GM12872 (cell line): Measurements from ENCODE around the gene ADNP.

ENCODE experiments used
- CTCF ChIP-seq: IDR thresholded peaks from 3 replicates; pipeline ENCODE4 v1.5.1; 2011; ENCODE audit warnings: low read depth, mild to moderate bottlenecking, low read length, moderate library complexity; ENCODE audit not compliant: insufficient read depth

Gene ADNP

DNA sequence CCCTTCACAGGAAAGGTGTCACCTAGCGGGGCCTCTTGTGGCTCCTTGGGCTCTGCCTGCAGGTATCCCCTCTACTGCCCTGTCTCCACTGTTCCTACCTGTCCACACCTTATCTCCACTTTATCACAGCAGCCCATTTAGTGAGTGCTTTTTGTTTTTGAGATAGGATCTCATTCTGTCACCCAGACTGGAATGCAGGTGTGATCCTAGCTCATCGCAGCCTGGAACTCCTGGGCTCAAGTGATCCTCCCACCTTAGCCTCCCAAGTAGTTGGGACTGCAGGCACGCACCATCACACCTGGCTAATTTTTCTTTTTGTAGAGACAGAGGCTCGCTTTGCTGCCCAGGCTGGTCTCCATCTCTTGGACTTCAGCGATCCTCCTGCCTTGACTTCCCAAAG is 88.4 kb downstream of the ADNP start:
- no peak for TF ChIP-seq CTCF
